ENCODE results near the gene NEDD4.

DNA sequence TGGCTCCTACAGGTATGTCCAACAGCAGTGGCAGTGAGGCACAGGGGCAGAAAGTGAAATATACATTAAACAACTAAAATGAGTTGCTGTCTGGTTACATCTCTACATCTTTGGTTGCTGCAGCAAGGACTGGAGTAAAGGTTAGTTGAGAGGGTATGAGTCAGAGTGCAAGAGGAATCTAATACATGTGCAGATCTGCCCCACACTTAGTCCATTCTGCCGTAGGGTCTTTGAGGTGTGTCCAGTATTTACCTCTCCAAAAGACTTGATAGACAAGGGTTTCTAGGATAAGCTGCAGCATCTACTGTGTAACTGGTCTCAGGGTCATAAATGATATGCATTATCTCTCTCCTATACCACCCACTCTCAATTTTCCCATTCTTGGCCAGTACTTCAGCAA, 6.2 kb upstream of the NEDD4 start:
- TF ChIP-seq POLR2AphosphoS5 (IDR thresholded peaks at IDR 0.05) (no peak), POLR2A (IDR thresholded peaks at IDR 0.05; ENCODE audit: low read depth) (no peak), EP300 (IDR thresholded peaks at IDR 0.05) (no peak)
- TF ChIP-seq, protein P1, sequence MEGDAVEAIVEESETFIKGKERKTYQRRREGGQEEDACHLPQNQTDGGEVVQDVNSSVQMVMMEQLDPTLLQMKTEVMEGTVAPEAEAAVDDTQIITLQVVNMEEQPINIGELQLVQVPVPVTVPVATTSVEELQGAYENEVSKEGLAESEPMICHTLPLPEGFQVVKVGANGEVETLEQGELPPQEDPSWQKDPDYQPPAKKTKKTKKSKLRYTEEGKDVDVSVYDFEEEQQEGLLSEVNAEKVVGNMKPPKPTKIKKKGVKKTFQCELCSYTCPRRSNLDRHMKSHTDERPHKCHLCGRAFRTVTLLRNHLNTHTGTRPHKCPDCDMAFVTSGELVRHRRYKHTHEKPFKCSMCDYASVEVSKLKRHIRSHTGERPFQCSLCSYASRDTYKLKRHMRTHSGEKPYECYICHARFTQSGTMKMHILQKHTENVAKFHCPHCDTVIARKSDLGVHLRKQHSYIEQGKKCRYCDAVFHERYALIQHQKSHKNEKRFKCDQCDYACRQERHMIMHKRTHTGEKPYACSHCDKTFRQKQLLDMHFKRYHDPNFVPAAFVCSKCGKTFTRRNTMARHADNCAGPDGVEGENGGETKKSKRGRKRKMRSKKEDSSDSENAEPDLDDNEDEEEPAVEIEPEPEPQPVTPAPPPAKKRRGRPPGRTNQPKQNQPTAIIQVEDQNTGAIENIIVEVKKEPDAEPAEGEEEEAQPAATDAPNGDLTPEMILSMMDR (IDR thresholded peaks at IDR 0.05) = no peak

Data from esophagus muscularis mucosa (tissue), 4 donors.